Mesenchymal stem cell (in vitro differentiated cells and primary cell): ENCODE measurements around the gene PACC1.

Experiments
- DNase-seq: peaks from one replicate; pipeline ENCODE4 v3.0.0-alpha.2; 2013
- H2AFZ ChIP-seq: one replicate; pipeline ENCODE4 v1.6.1; 2013; ENCODE audit warnings: low read depth, mild to moderate bottlenecking, control low read depth, inconsistent platforms, low read length, moderate library complexity
- H2AK5ac ChIP-seq: 2 replicates; pipeline ENCODE4 v1.6.1; 2013; ENCODE audit warnings: low read length, moderate library complexity, mild to moderate bottlenecking, inconsistent platforms; ENCODE audit not compliant: severe bottlenecking
- H2BK120ac ChIP-seq: one replicate; pipeline ENCODE4 v1.6.1; 2013; ENCODE audit warnings: low read depth, mild to moderate bottlenecking, inconsistent platforms, low read length, moderate library complexity
- H2BK12ac ChIP-seq, 2 experiments: one replicate each; pipeline ENCODE4 v1.6.1; 2013; ENCODE audit warnings: inconsistent platforms in 2 of 2, low read length in 2 of 2, mild to moderate bottlenecking in 2 of 2, moderate library complexity in 2 of 2, control low read depth in 1 of 2
- H2BK15ac ChIP-seq: one replicate; pipeline ENCODE4 v1.6.1; 2013; ENCODE audit warnings: mild to moderate bottlenecking, low read depth, inconsistent platforms; ENCODE audit not compliant: poor library complexity, severe bottlenecking
- H2BK5ac ChIP-seq: 2 replicates; pipeline ENCODE4 v1.6.1; 2013; ENCODE audit warnings: low read depth, mild to moderate bottlenecking, low read length, control low read depth, inconsistent platforms; ENCODE audit not compliant: poor library complexity, severe bottlenecking
- H3K14ac ChIP-seq, 2 experiments: one replicate each; pipeline ENCODE4 v1.6.1; 2013; ENCODE audit warnings: inconsistent platforms in 2 of 2, low read length in 2 of 2, control low read depth in 1 of 2, mild to moderate bottlenecking in 1 of 2, moderate library complexity in 1 of 2
- H3K18ac ChIP-seq, 2 experiments: one replicate each; pipeline ENCODE4 v1.6.1; 2013; ENCODE audit warnings: inconsistent platforms in 2 of 2, low read length in 2 of 2, control low read depth in 1 of 2, low read depth in 1 of 2, mild to moderate bottlenecking in 1 of 2
- H3K23ac ChIP-seq, 2 experiments: one replicate each; pipeline ENCODE4 v1.6.1; 2013; ENCODE audit warnings: inconsistent platforms in 2 of 2, low read length in 2 of 2, mild to moderate bottlenecking in 2 of 2, moderate library complexity in 2 of 2, control low read depth in 1 of 2
- H3K27ac ChIP-seq: 2 replicates; pipeline ENCODE4 v1.5.1; 2013; ENCODE audit warnings: mild to moderate bottlenecking, moderate library complexity, low read length, control low read depth, inconsistent platforms; ENCODE audit not compliant: poor library complexity, severe bottlenecking
- H3K27me3 ChIP-seq, 2 experiments: 2 replicates each; pipeline versions ENCODE4 v1.6.1 to v1.7.0; 2013; ENCODE audit warnings: low read length in 2 of 2, mild to moderate bottlenecking in 2 of 2, moderate library complexity in 2 of 2, control low read depth in 1 of 2, inconsistent platforms in 1 of 2; ENCODE audit not compliant: control insufficient read depth in 1 of 2, insufficient read depth in 1 of 2
- H3K36me3 ChIP-seq, 2 experiments: 2 replicates each; pipeline versions ENCODE4 v1.6.1 to v1.7.0; 2013; ENCODE audit warnings: low read length in 2 of 2, control low read depth in 1 of 2, inconsistent platforms in 1 of 2, low read depth in 1 of 2, mild to moderate bottlenecking in 1 of 2; ENCODE audit not compliant: insufficient read depth in 2 of 2, control insufficient read depth in 1 of 2
- H3K4ac ChIP-seq, 2 experiments: one replicate each; pipeline ENCODE4 v1.6.1; 2013; ENCODE audit warnings: inconsistent platforms in 2 of 2, low read length in 2 of 2, mild to moderate bottlenecking in 2 of 2, moderate library complexity in 2 of 2, control low read depth in 1 of 2, low read depth in 1 of 2
- H3K4me1 ChIP-seq: 2 replicates; pipeline ENCODE4 v1.6.1; 2013; ENCODE audit warnings: low read depth, low read length, control low read depth; ENCODE audit not compliant: control insufficient read depth, insufficient read depth
- H3K4me2 ChIP-seq: 2 replicates; pipeline ENCODE4 v1.6.1; 2013; ENCODE audit warnings: low read length, mild to moderate bottlenecking, inconsistent platforms; ENCODE audit not compliant: poor library complexity, severe bottlenecking
- H3K4me3 ChIP-seq, 2 experiments: 2 replicates each; pipeline versions ENCODE4 v1.5.1 to v1.7.0; 2013; ENCODE audit warnings: low read length in 2 of 2, mild to moderate bottlenecking in 2 of 2, control low read depth in 1 of 2, low read depth in 1 of 2; ENCODE audit not compliant: insufficient read depth in 1 of 2
- H3K79me1 ChIP-seq: replicated peaks from 2 replicates; pipeline ENCODE4 v1.6.1; 2013; ENCODE audit warnings: mild to moderate bottlenecking, control low read depth, low read length, inconsistent platforms; ENCODE audit not compliant: poor library complexity, severe bottlenecking
- H3K9ac ChIP-seq: 2 replicates; pipeline ENCODE4 v1.7.0; 2013; ENCODE audit warnings: mild to moderate bottlenecking, low read length, moderate library complexity
- H3K9me3 ChIP-seq: 2 replicates; pipeline ENCODE4 v1.7.0; 2013; ENCODE audit warnings: mild to moderate bottlenecking, low read length; ENCODE audit not compliant: control insufficient read depth
- H4K8ac ChIP-seq: one replicate; pipeline ENCODE4 v1.6.1; 2013; ENCODE audit warnings: inconsistent platforms, mild to moderate bottlenecking, low read length, moderate library complexity
- H4K91ac ChIP-seq: one replicate; pipeline ENCODE4 v1.6.1; 2013; ENCODE audit warnings: mild to moderate bottlenecking, low read length, inconsistent platforms
- WGBS: methylation state at CpG from one replicate; pipeline ENCODE4 v1.1.7; 2013; ENCODE audit warnings: mixed read lengths; 5-methylcytosine and 5-hydroxymethylcytosine counted together

Gene PACC1

GRCh38 chr1:212432661-212433576 lies 18.2 kb upstream of the PACC1 start, which contains the start of gene NENF:
Gene NENF (plus strand): TSS chr1:212432920. CDS start chr1:212432944, 24 bp downstream.
- Histone ChIP-seq H3K27me3 (no peaks in the 10 kb centered on the region), H3K18ac (peak within 1 kb of the TSS; percentile 43), H4K91ac (no peak within 1 kb of the TSS), H2AFZ (peak within 1 kb of the TSS; percentile 72), H3K79me1 (peaks cover 22% of the 10 kb centered on the region), H2BK5ac (no peak within 1 kb of the TSS), H2BK120ac (peak within 1 kb of the TSS; percentile 49), H3K23ac (no peak within 1 kb of the TSS), H3K4me3 (peak within 1 kb of the TSS; percentile 83 to 86), H3K36me3 (no peaks in the 10 kb centered on the region), H4K8ac (peak within 1 kb of the TSS; percentile 53), H3K27ac (no peak within 1 kb of the TSS), H3K14ac (no peak within 1 kb of the TSS), H3K9me3 (no peaks in the 10 kb centered on the region), H3K4ac (peak within 1 kb of the TSS in 1 of 2 experiments; percentile 52), H3K9ac (peak within 1 kb of the TSS; percentile 98), H3K4me1 (peaks cover 9% of the 10 kb centered on the region), H3K4me2 (peak within 1 kb of the TSS; percentile 96), H2AK5ac (no peak within 1 kb of the TSS), H2BK12ac (peak within 1 kb of the TSS in 1 of 2 experiments; percentile 31), H2BK15ac (peak within 1 kb of the TSS; percentile 28)
- 2% methylated on average over 60 of the region's 86 CpGs for WGBS
- peak; percentile 78 for DNase-seq

- Histone ChIP-seq H3K27ac (no peak overlapping the region), H3K4me1 (peaks cover 9% of the 10 kb centered on the region), H2AFZ (no peak overlapping the region), H2BK15ac (no peak overlapping the region), H2BK5ac (no peak overlapping the region), H3K4me2 (peak overlapping the region; percentile 96), H3K18ac (no peak overlapping the region), H3K9ac (peak overlapping the region; percentile 98), H2BK12ac (no peak overlapping the region), H3K4me3 (peak overlapping the region in 1 of 2 experiments; percentile 83), H3K4ac (no peak overlapping the region), H3K23ac (no peak overlapping the region), H4K91ac (no peak overlapping the region), H2BK120ac (no peak overlapping the region), H3K36me3 (no peaks in the 10 kb centered on the region), H3K9me3 (no peaks in the 10 kb centered on the region), H2AK5ac (no peak overlapping the region), H3K79me1 (peaks cover 18% of the 10 kb centered on the region), H3K27me3 (no peaks in the 10 kb centered on the region), H4K8ac (peak overlapping the region; percentile 53), H3K14ac (no peak overlapping the region)
- 17% methylated on average over 1 of the region's 5 CpGs for WGBS
- DNase-seq = no peak
Observed at GRCh38 chr1:212432272-212432660, 17.6 kb upstream of the PACC1 start.

GRCh38 chr1:212431644-212432043 lies 17.0 kb upstream of the PACC1 start:
- no peak overlapping the region for H3K4me3 ChIP-seq
- no peak overlapping the region for H4K8ac ChIP-seq
- no peak overlapping the region for H3K18ac ChIP-seq
- no peak overlapping the region for H2BK12ac ChIP-seq
- peak overlapping the region; percentile 98 for H3K9ac ChIP-seq
- DNase-seq = no peak
- peaks cover 16% of the 10 kb centered on the region for H3K79me1 ChIP-seq
- H3K14ac ChIP-seq = no peak overlapping the region
- no peak overlapping the region for H3K4me2 ChIP-seq
- H2BK120ac ChIP-seq = no peak overlapping the region
- WGBS = 85% methylated on average over 7 of the region's 9 CpGs
- H2AK5ac ChIP-seq = no peak overlapping the region
- no peaks in the 10 kb centered on the region for H3K36me3 ChIP-seq
- no peak overlapping the region for H3K4ac ChIP-seq
- no peak overlapping the region for H4K91ac ChIP-seq
- peaks cover 9% of the 10 kb centered on the region for H3K4me1 ChIP-seq
- no peaks in the 10 kb centered on the region for H3K27me3 ChIP-seq
- no peak overlapping the region for H2BK5ac ChIP-seq
- no peak overlapping the region for H3K27ac ChIP-seq
- H2AFZ ChIP-seq = no peak overlapping the region
- no peaks in the 10 kb centered on the region for H3K9me3 ChIP-seq
- no peak overlapping the region for H2BK15ac ChIP-seq
- H3K23ac ChIP-seq = no peak overlapping the region

GRCh38 chr1:212430955-212431394 lies 16.3 kb upstream of the PACC1 start:
- peak; percentile 46 for DNase-seq
- 50% methylated on average over 2 of the region's 3 CpGs for WGBS

More at GRCh38 chr1:212430955-212431394, 16.3 kb upstream of the PACC1 start:
- H3K9ac ChIP-seq = no peak overlapping the region
- H2BK120ac ChIP-seq = no peak overlapping the region
- no peaks in the 10 kb centered on the region for H3K36me3 ChIP-seq
- H4K91ac ChIP-seq = no peak overlapping the region
- no peak overlapping the region for H3K14ac ChIP-seq
- no peaks in the 10 kb centered on the region for H3K9me3 ChIP-seq
- H2BK15ac ChIP-seq = no peak overlapping the region
- no peak overlapping the region for H3K4me2 ChIP-seq
- H2BK12ac ChIP-seq = no peak overlapping the region
- no peak overlapping the region for H3K23ac ChIP-seq
- H3K27ac ChIP-seq = no peak overlapping the region
- no peaks in the 10 kb centered on the region for H3K27me3 ChIP-seq
- no peak overlapping the region for H4K8ac ChIP-seq
- peaks cover 9% of the 10 kb centered on the region for H3K4me1 ChIP-seq
- H3K79me1 ChIP-seq = peaks cover 15% of the 10 kb centered on the region
- H3K4me3 ChIP-seq = no peak overlapping the region
- no peak overlapping the region for H3K4ac ChIP-seq
- H2AK5ac ChIP-seq = no peak overlapping the region
- no peak overlapping the region for H2AFZ ChIP-seq
- H3K18ac ChIP-seq = no peak overlapping the region
- H2BK5ac ChIP-seq = no peak overlapping the region
